HG02798 (cell line): ENCODE data around the gene STK4.

Experiments used
- ATAC-seq: cut with Tn5 transposase; IDR thresholded peaks from one replicate; pipeline ENCODE4 v1.9.1; 2021; ENCODE audit warnings: mild to moderate bottlenecking; ENCODE audit not compliant: unreplicated experiment, poor library complexity

The STK4 gene

GRCh38 chr20:45101333-45101850 lies 135.1 kb downstream of the STK4 start:
- ATAC-seq = no peak

- no peak for ATAC-seq
These were observed 136.8 kb downstream of the STK4 start for GRCh38 chr20:45103072-45103471.

- no peak for ATAC-seq
These were observed 138.5 kb downstream of the STK4 start for GRCh38 chr20:45104786-45105185.

GRCh38 chr20:45105317-45105716 lies 139.0 kb downstream of the STK4 start:
- no peak for ATAC-seq

- ATAC-seq = no peak
These were observed 143.3 kb downstream of the STK4 start for GRCh38 chr20:45109634-45110033.

- no peak for ATAC-seq
These were observed 144.0 kb downstream of the STK4 start for GRCh38 chr20:45110301-45110700.

GRCh38 chr20:45111285-45111684 lies 145.0 kb downstream of the STK4 start:
- ATAC-seq = no peak

GRCh38 chr20:45111799-45112471 lies 145.6 kb downstream of the STK4 start:
- no peak for ATAC-seq

- no peak for ATAC-seq
These were observed 146.4 kb downstream of the STK4 start for GRCh38 chr20:45112754-45113153.

GRCh38 chr20:45113865-45114264 lies 147.6 kb downstream of the STK4 start:
- no peak for ATAC-seq

- no peak for ATAC-seq
These were observed 148.4 kb downstream of the STK4 start, which contains the start of gene WFDC5 for GRCh38 chr20:45114465-45115385. Gene WFDC5, minus strand, starts transcription at chr20:45115174. Its CDS starts 91 bp downstream, at chr20:45115083.

GRCh38 chr20:45115386-45115774 lies 149.1 kb downstream of the STK4 start:
- ATAC-seq = no peak

GRCh38 chr20:45115829-45116228 lies 149.5 kb downstream of the STK4 start:
- no peak for ATAC-seq

- no peak for ATAC-seq
These were observed 151.3 kb downstream of the STK4 start for GRCh38 chr20:45117581-45117980.

- no peak for ATAC-seq
These were observed 151.7 kb downstream of the STK4 start for GRCh38 chr20:45118028-45118427.

- ATAC-seq = no peak
These were observed 153.4 kb downstream of the STK4 start for GRCh38 chr20:45119556-45120266.

GRCh38 chr20:45121388-45121787 lies 155.1 kb downstream of the STK4 start:
- ATAC-seq = no peak

- ATAC-seq = no peak
These were observed 158.1 kb downstream of the STK4 start, which contains the start of gene WFDC12 for GRCh38 chr20:45124365-45124764. Gene WFDC12, minus strand, starts transcription at chr20:45124465. Its CDS starts 18 bp downstream, at chr20:45124447.

GRCh38 chr20:45128099-45128498 lies 161.8 kb downstream of the STK4 start:
- ATAC-seq = no peak
